Gastroesophageal sphincter (tissue), 4 donors: ENCODE data around the gene TTLL5. TPM values are rescaled to one million over a fixed set of nuclear protein-coding genes. Genes with fewer than 3 reads are reported as not detected.

Experiments
- ATAC-seq: fragments of 150-250 bp; one replicate; pipeline ENCODE4 v1.9.1; 2016; ENCODE audit warnings: mild to moderate bottlenecking, moderate library complexity
- H3K27ac ChIP-seq, 4 donors: fragments of 200-600 bp; sonication (generic) in 3 of 4; 1 replicate in 3 of 4; 2 replicates in 1 of 4; pipeline ENCODE4 v1.5.1; 2016 to 2019
- H3K27me3 ChIP-seq: fragments of 200-600 bp; sonication (generic); one replicate; pipeline ENCODE4 v1.5.1; 2019
- H3K36me3 ChIP-seq, 2 donors: fragments of 200-600 bp; sonication (generic); one replicate each; pipeline ENCODE4 v1.5.1; 2019; ENCODE audit warnings: control low read depth in 1 of 2
- H3K4me1 ChIP-seq, 3 donors: fragments of 200-600 bp; sonication (generic); 1 replicate in 2 of 3; 2 replicates in 1 of 3; pipeline ENCODE4 v1.5.1; 2016 to 2019; ENCODE audit warnings: control low read depth in 2 of 3
- H3K4me3 ChIP-seq, 2 donors: fragments of 200-600 bp; sonication (generic); one replicate each; pipeline ENCODE4 v1.5.1; 2019; ENCODE audit warnings: mild to moderate bottlenecking in 1 of 2, moderate library complexity in 1 of 2
- H3K9me3 ChIP-seq, 3 donors: fragments of 200-600 bp; sonication (generic); one replicate each; pipeline ENCODE4 v1.5.1; 2017 to 2019; ENCODE audit warnings: control low read depth in 2 of 3
- EP300 ChIP-seq: sonication (generic); formaldehyde crosslinking; IDR thresholded peaks from one replicate; pipeline ENCODE4 v1.6.1; 2017; ENCODE audit warnings: antibody characterized with exemption, mild to moderate bottlenecking
- POLR2A ChIP-seq, 2 donors: fragments of 450-650 bp; IDR thresholded peaks; one replicate each; pipeline ENCODE4 v1.6.1; 2017; ENCODE audit warnings: antibody characterized with exemption in 2 of 2, mild to moderate bottlenecking in 2 of 2, moderate library complexity in 1 of 2
- POLR2AphosphoS5 ChIP-seq: sonication (generic); formaldehyde crosslinking; IDR thresholded peaks from one replicate; pipeline ENCODE4 v1.6.1; 2017; ENCODE audit warnings: antibody characterized with exemption
- WGBS, 2 donors: methylation state at CpG; one replicate each; pipeline ENCODE4 v1.1.5; 2018; ENCODE audit warnings: low coverage in 1 of 2; 5-methylcytosine and 5-hydroxymethylcytosine counted together
- total RNA-seq, 4 donors: library from RNA; depleted of rRNA; stranded (reverse); fragments of >200 nt; gene quantifications; one replicate each; pipeline ENCODE4 v1.1.0, GENCODE V29; 2016
- TF ChIP-seq, protein P1 (sequence below), 4 experiments: fragments of 200-600 bp in 2 of 4; fragments of 450-650 bp in 2 of 4; sonication (generic) in 1 of 4; IDR thresholded peaks; one replicate each; pipeline ENCODE4 v1.5.1; 2017 to 2019; ENCODE audit warnings: antibody characterized with exemption in 4 of 4, mild to moderate bottlenecking in 2 of 4, moderate library complexity in 2 of 4

The TTLL5 gene
- total RNA-seq, 4 donors from 2014 or later = 18.1 to 30.0 (median 22.1) TPM

DNA sequence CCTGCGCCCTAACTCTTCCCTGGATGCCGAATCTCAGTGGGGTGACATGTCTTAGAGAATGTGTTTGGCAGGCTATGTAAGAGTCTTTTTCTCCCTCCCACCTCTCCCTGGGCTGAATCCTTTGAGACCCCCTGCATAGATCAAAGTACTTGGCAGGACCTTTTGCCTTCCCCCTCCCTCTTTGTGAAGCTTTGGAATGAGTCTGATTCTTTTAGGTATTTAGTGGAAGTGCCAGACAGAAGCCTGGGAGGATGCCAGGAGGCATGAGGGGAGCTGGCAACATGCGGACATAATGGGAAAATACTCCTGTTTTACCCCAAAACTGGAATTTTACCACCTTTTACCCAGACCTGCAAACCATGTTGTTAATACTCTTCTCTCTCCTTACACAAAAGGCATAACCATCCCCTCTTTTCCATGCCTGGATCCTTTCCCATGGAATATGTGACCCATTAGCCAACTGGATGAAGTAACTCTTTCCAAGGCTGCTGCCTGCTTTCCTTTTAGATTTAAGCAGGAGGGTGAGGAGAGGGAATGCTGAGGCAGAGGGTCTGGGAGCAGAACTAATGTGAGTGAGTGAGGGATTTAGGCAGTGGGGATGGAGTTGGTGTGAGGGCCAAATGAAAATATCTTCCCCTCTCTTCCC, 41.7 kb downstream of the TTLL5 start:
- Histone ChIP-seq H3K9me3 (no peaks in the 10 kb centered on the region), H3K27ac (peak overlapping the region; percentile 40 to 73 (median 57)), H3K4me1 (peaks cover 7 to 22% (median 8%) of the 10 kb centered on the region in 3 donors), H3K4me3 (no peak overlapping the region), H3K27me3 (no peaks in the 10 kb centered on the region), H3K36me3 (peaks cover 0 to 38% of the 10 kb centered on the region in 2 donors)
- WGBS, 2 donors = 27 to 46% methylated on average over 3 of the region's 3 CpGs
- TF ChIP-seq, protein P1, sequence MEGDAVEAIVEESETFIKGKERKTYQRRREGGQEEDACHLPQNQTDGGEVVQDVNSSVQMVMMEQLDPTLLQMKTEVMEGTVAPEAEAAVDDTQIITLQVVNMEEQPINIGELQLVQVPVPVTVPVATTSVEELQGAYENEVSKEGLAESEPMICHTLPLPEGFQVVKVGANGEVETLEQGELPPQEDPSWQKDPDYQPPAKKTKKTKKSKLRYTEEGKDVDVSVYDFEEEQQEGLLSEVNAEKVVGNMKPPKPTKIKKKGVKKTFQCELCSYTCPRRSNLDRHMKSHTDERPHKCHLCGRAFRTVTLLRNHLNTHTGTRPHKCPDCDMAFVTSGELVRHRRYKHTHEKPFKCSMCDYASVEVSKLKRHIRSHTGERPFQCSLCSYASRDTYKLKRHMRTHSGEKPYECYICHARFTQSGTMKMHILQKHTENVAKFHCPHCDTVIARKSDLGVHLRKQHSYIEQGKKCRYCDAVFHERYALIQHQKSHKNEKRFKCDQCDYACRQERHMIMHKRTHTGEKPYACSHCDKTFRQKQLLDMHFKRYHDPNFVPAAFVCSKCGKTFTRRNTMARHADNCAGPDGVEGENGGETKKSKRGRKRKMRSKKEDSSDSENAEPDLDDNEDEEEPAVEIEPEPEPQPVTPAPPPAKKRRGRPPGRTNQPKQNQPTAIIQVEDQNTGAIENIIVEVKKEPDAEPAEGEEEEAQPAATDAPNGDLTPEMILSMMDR (IDR thresholded peaks at IDR 0.05) = no peak
- TF ChIP-seq POLR2AphosphoS5 (no peak), EP300 (no peak), POLR2A (IDR thresholded peaks at IDR 0.05) (no peak)
- ATAC-seq = peak; percentile 71

- Histone ChIP-seq H3K27me3 (no peaks in the 10 kb centered on the region), H3K4me3 (no peak overlapping the region), H3K36me3 (peaks cover 0 to 39% of the 10 kb centered on the region in 2 donors), H3K4me1 (peaks cover 7 to 22% (median 8%) of the 10 kb centered on the region in 3 donors), H3K27ac (peak overlapping the region in 3 of 4 donors; percentile 40 to 73 (median 53)), H3K9me3 (no peaks in the 10 kb centered on the region)
- WGBS, 2 donors = 44 to 67% methylated on average over 1 of the region's 1 CpG
- ATAC-seq = no peak
- TF ChIP-seq, protein P1 (IDR thresholded peaks at IDR 0.05) = no peak
- TF ChIP-seq POLR2AphosphoS5 (no peak), POLR2A (IDR thresholded peaks at IDR 0.05) (no peak), EP300 (no peak)
Measured at GRCh38 chr14:75703467-75703866, 42.4 kb downstream of the TTLL5 start.

- no peak overlapping the region for H3K4me3 ChIP-seq
- no peak for ATAC-seq
- H3K27ac ChIP-seq = no peak overlapping the region
- H3K36me3 ChIP-seq = peaks cover 0 to 31% of the 10 kb centered on the region in 2 donors
- 95 to 100% methylated on average over 3 of the region's 3 CpGs for WGBS, 2 donors
- H3K4me1 ChIP-seq = peaks cover 7 to 26% (median 8%) of the 10 kb centered on the region in 3 donors
- TF ChIP-seq, protein P1 (IDR thresholded peaks at IDR 0.05) = no peak
- TF ChIP-seq EP300 (no peak), POLR2A (IDR thresholded peaks at IDR 0.05) (no peak), POLR2AphosphoS5 (no peak)
- no peaks in the 10 kb centered on the region for H3K27me3 ChIP-seq
- H3K9me3 ChIP-seq = no peaks in the 10 kb centered on the region
Measured at GRCh38 chr14:75705014-75705413, 44.0 kb downstream of the TTLL5 start.

DNA sequence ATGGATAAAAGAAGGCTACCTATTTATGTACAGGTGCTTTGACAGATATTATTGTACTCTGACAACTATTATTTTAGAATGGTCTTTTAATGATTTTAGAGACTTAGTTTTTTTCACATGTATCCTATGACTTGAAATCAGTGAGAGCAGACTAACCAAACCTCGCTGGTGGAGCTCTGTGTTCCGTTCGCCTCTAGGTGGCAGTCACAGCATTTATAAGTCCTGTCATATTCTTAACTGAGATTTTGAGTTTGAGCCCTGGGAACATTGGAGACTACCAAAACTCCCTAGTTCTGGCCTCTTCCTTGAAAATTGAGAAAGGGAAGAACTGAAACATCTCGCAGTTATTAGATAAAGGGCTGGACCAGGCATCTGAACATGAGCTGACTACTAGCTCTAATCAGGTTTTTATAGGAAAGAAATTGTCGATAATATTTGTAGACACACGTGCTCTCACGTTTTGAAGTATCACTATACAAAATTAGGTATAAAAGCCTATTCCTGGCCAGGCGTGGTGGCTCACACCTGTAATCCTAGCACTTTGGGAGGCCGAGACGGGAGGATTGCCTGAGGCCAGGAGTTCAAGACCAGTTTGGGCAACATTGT, 48.3 kb downstream of the TTLL5 start:
- Histone ChIP-seq H3K4me3 (no peak overlapping the region), H3K4me1 (peaks cover 2 to 24% (median 9%) of the 10 kb centered on the region in 3 donors), H3K9me3 (no peaks in the 10 kb centered on the region), H3K27ac (no peak overlapping the region), H3K36me3 (peaks cover 0 to 16% of the 10 kb centered on the region in 2 donors), H3K27me3 (no peaks in the 10 kb centered on the region)
- TF ChIP-seq POLR2AphosphoS5 (no peak), EP300 (no peak)
- TF ChIP-seq, protein P1 (IDR thresholded peaks at IDR 0.05) = peak; percentile 64 to 80 (median 76)
- peak; percentile 68 for ATAC-seq
- 24 to 38% methylated on average over 6 to 8 of the region's 10 CpGs for WGBS, 2 donors
